Thyroid gland (tissue), 4 donors: ENCODE results near the gene IL17RC. TPM values are rescaled to one million over a fixed set of nuclear protein-coding genes. Genes with fewer than 3 reads are reported as not detected.

Experiments used
- DNase-seq, 2 donors: peaks; one replicate each; pipeline ENCODE4 v3.0.0-alpha.2; 2019
- H3K27ac ChIP-seq, 3 donors: fragments of 200-600 bp; sonication (generic); 1 replicate in 2 of 3; 2 replicates in 1 of 3; pipeline ENCODE4 v1.5.1; 2016 to 2019; ENCODE audit warnings: mild to moderate bottlenecking in 1 of 3, moderate library complexity in 1 of 3
- H3K27me3 ChIP-seq: fragments of 200-600 bp; sonication (generic); one replicate; pipeline ENCODE4 v1.5.1; 2019
- H3K36me3 ChIP-seq, 2 donors: fragments of 200-600 bp; sonication (generic); one replicate each; pipeline ENCODE4 v1.5.1; 2016 to 2019
- H3K4me1 ChIP-seq, 2 donors: fragments of 200-600 bp; sonication (generic); one replicate each; pipeline ENCODE4 v1.5.1; 2017 to 2019
- H3K4me3 ChIP-seq, 3 donors: fragments of 200-600 bp; sonication (generic); replicated peaks in 1 of 3; 1 replicate in 2 of 3; 2 replicates in 1 of 3; pipeline ENCODE4 v1.5.1; 2016; ENCODE audit warnings: mild to moderate bottlenecking in 1 of 3
- H3K9me3 ChIP-seq: fragments of 200-600 bp; sonication (generic); one replicate; pipeline ENCODE4 v1.5.1; 2017
- POLR2A ChIP-seq, 2 donors: fragments of 450-650 bp; IDR thresholded peaks; one replicate each; pipeline ENCODE4 v1.6.1; 2017; ENCODE audit warnings: antibody characterized with exemption in 2 of 2, mild to moderate bottlenecking in 2 of 2, moderate library complexity in 1 of 2
- WGBS, 2 donors: methylation state at CpG; one replicate each; pipeline ENCODE4 v1.1.5; 2017; 5-methylcytosine and 5-hydroxymethylcytosine counted together
- intact Hi-C: fragments of 100-400 bp; cut with DNase I; formaldehyde crosslinking; loops from one replicate; pipeline ENCODE4 v1.15.1; 2023
- total RNA-seq, 4 donors: library from RNA; depleted of rRNA; stranded (reverse); fragments of >200 nt; gene quantifications; one replicate each; pipeline ENCODE4 v1.2.3, GENCODE V29; 2016
- TF ChIP-seq, protein P1 (sequence below), 6 experiments: fragments of 200-600 bp in 3 of 6; fragments of 450-650 bp in 3 of 6; sonication (generic) in 3 of 6; IDR thresholded peaks; one replicate each; pipeline ENCODE4 v1.5.1; 2016 to 2019; ENCODE audit warnings: antibody characterized with exemption in 6 of 6, mild to moderate bottlenecking in 2 of 6, inconsistent platforms in 1 of 6, moderate library complexity in 1 of 6

IL17RC gene
- total RNA-seq, 4 donors from 2014 or later, result 64.2 to 70.2 (median 68.0) TPM

GRCh38 chr3:9881441-9881840 is 35.5 kb upstream of the IL17RC start:
- WGBS, 2 donors, result 97 to 98% methylated on average over 1 of the region's 1 CpG
- TF ChIP-seq, protein P1, sequence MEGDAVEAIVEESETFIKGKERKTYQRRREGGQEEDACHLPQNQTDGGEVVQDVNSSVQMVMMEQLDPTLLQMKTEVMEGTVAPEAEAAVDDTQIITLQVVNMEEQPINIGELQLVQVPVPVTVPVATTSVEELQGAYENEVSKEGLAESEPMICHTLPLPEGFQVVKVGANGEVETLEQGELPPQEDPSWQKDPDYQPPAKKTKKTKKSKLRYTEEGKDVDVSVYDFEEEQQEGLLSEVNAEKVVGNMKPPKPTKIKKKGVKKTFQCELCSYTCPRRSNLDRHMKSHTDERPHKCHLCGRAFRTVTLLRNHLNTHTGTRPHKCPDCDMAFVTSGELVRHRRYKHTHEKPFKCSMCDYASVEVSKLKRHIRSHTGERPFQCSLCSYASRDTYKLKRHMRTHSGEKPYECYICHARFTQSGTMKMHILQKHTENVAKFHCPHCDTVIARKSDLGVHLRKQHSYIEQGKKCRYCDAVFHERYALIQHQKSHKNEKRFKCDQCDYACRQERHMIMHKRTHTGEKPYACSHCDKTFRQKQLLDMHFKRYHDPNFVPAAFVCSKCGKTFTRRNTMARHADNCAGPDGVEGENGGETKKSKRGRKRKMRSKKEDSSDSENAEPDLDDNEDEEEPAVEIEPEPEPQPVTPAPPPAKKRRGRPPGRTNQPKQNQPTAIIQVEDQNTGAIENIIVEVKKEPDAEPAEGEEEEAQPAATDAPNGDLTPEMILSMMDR (IDR thresholded peaks at IDR 0.05), result no peak
- TF ChIP-seq POLR2A (IDR thresholded peaks at IDR 0.05), result no peak
- H3K27ac ChIP-seq, result no peak overlapping the region
- DNase-seq, result no peak
- H3K27me3 ChIP-seq, result no peaks in the 10 kb centered on the region
- no peak overlapping the region for H3K4me3 ChIP-seq
- H3K9me3 ChIP-seq, result no peaks in the 10 kb centered on the region
- H3K36me3 ChIP-seq, result no peaks in the 10 kb centered on the region
- no peaks in the 10 kb centered on the region for H3K4me1 ChIP-seq
- intact Hi-C loops, result no loop called here

- no peaks in the 10 kb centered on the region for H3K27me3 ChIP-seq
- intact Hi-C loops, result no loop called here
- 86 to 91% methylated on average over 7 of the region's 7 CpGs for WGBS, 2 donors
- H3K9me3 ChIP-seq, result no peaks in the 10 kb centered on the region
- no peak for DNase-seq
- no peaks in the 10 kb centered on the region for H3K4me1 ChIP-seq
- H3K27ac ChIP-seq, result no peak overlapping the region
- H3K36me3 ChIP-seq, result no peaks in the 10 kb centered on the region
- no peak overlapping the region for H3K4me3 ChIP-seq
- no peak for TF ChIP-seq POLR2A (IDR thresholded peaks at IDR 0.05)
- TF ChIP-seq, protein P1 (IDR thresholded peaks at IDR 0.05), result no peak
These were observed 33.0 kb upstream of the IL17RC start for GRCh38 chr3:9883706-9884554.

GRCh38 chr3:9884555-9885165 is 32.2 kb upstream of the IL17RC start:
- no peak for TF ChIP-seq POLR2A (IDR thresholded peaks at IDR 0.05)
- TF ChIP-seq, protein P1 (IDR thresholded peaks at IDR 0.05), result no peak
- no peaks in the 10 kb centered on the region for H3K27me3 ChIP-seq
- H3K27ac ChIP-seq, result no peak overlapping the region
- H3K4me1 ChIP-seq, result no peaks in the 10 kb centered on the region
- no peak overlapping the region for H3K4me3 ChIP-seq
- no peaks in the 10 kb centered on the region for H3K36me3 ChIP-seq
- H3K9me3 ChIP-seq, result no peaks in the 10 kb centered on the region
- intact Hi-C loops, result no loop called here
- 79 to 83% methylated on average over 11 of the region's 11 CpGs for WGBS, 2 donors
- no peak for DNase-seq

DNA sequence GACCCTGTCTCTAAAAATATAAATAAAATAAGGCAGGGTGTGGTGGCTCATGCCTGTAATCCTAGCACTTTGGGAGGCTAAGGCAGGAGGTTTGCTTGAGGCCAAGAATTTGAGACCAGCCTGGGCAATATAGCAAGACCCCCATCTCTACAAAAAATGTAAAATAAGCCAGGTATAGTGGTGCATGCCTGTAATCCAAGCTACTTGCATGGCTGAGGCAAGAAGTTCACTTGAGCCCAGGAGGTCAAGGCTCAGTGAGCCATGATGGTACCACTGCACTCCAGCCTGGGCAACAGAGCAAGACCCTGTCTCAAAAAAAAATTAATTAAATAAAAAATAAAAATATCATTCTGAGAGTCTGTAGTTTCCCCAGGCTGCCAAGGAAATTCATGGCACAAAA is 30.6 kb upstream of the IL17RC start:
- Histone ChIP-seq H3K4me3 (no peak overlapping the region), H3K27ac (no peak overlapping the region), H3K27me3 (no peaks in the 10 kb centered on the region), H3K4me1 (peaks cover 3 to 4% of the 10 kb centered on the region in 2 donors), H3K36me3 (no peaks in the 10 kb centered on the region), H3K9me3 (no peaks in the 10 kb centered on the region)
- DNase-seq, result no peak
- intact Hi-C loops, result no loop called here
- TF ChIP-seq, protein P1 (IDR thresholded peaks at IDR 0.05), result no peak
- TF ChIP-seq POLR2A (IDR thresholded peaks at IDR 0.05), result no peak

GRCh38 chr3:9887480-9887879 is 29.4 kb upstream of the IL17RC start:
- intact Hi-C loops, result no loop called here
- Histone ChIP-seq H3K4me3 (no peak overlapping the region), H3K27me3 (no peaks in the 10 kb centered on the region), H3K36me3 (peaks cover 0 to 1% of the 10 kb centered on the region in 2 donors), H3K4me1 (peaks cover 11 to 13% of the 10 kb centered on the region in 2 donors), H3K9me3 (no peaks in the 10 kb centered on the region), H3K27ac (no peak overlapping the region)
- no peak for DNase-seq
- TF ChIP-seq, protein P1 (IDR thresholded peaks at IDR 0.05), result no peak
- WGBS, 2 donors, result 84 to 86% methylated on average over 5 of the region's 5 CpGs
